Measurements from ENCODE around the gene DNAJC5G.

DNA sequence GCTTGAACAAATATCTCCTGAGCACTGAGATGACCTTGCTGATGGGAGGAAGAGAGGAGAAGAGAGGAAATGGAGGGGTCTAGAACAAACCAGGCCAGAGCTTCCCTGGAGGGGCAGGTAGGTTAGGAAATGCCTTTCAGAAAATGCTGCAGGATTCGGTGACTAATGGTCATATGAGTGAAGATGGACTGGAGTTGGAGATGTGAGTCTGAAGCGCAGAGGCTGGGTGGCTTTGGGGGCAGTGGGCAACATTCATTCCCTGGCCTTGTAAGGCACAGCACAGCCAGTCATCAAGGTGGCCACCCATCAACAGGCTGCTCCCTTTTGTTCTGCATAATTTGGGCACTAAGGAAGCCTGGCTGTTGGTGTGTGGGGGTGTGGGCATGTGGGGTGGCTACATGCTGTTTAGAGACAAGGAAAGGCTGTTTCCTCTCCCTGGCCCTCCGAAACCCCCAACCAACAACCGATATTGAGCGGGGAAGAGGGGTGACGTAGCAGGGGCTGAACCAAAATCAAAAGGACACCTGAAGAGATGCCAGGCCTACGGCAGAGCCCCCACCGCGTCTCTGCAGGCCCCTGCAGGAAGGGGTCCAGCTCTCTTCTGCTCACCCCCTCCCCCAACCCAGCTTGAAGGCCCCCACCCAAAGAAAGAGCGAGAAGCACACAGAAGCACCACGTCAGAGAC, 13.8 kb upstream of the DNAJC5G start:
- TF ChIP-seq CEBPB (IDR thresholded peaks at IDR 0.05; ENCODE audit: borderline replicate concordance, low read depth, low read length) = no peak
- no peak for TF ChIP-seq CTCF (CRISPR knock-in tag; IDR thresholded peaks at IDR 0.05)
- no peak for TF ChIP-seq FOXK2 (IDR thresholded peaks at IDR 0.05)
- TF ChIP-seq NPAS2 (CRISPR knock-in tag; IDR thresholded peaks at IDR 0.05; ENCODE audit: borderline replicate concordance) = no peak
- no peak for TF ChIP-seq NFE2L2 (IDR thresholded peaks at IDR 0.05; ENCODE audit: low read length)
- TF ChIP-seq SP1 (IDR thresholded peaks at IDR 0.05) = no peak
- TF ChIP-seq SP1 (CRISPR knock-in tag; IDR thresholded peaks at IDR 0.05) = no peak
